ENCODE data around the gene NR1I3. TPM values are rescaled to one million over a fixed set of nuclear protein-coding genes. Genes with fewer than 3 reads are reported as not detected.

NR1I3 gene, protein sequence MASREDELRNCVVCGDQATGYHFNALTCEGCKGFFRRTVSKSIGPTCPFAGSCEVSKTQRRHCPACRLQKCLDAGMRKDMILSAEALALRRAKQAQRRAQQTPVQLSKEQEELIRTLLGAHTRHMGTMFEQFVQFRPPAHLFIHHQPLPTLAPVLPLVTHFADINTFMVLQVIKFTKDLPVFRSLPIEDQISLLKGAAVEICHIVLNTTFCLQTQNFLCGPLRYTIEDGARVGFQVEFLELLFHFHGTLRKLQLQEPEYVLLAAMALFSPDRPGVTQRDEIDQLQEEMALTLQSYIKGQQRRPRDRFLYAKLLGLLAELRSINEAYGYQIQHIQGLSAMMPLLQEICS
- total RNA-seq (not detected), polyA plus RNA-seq (ENCODE audit: insufficient read length in 6 of 6) (1 to 10 TPM in 4 of 6 donors, under 1 TPM in 2; 0.48 to 1.5 (median 1.2) TPM)
- long read RNA-seq, donor 1 = 0 reads
- long read RNA-seq, donor 2 = 0 reads
- long read RNA-seq, donor 3 = 0 reads
- long read RNA-seq, donor 4 = 0 reads
- long read RNA-seq, donor 5 = 0 reads
- long read RNA-seq, donor 6 = 0 reads
- long read RNA-seq, donor 7, partial matches to known transcripts = 45 of 45 reads
- long read RNA-seq, donor 7, other reads (novel, unspliced or antisense) = 0 of 45 reads
- long read RNA-seq, donor 8 = 0 reads
- long read RNA-seq, donor 9 = 0 reads
- long read RNA-seq, donor 10 = 0 reads
- long read RNA-seq, donor 11 = 0 reads
- long read RNA-seq, donor 12 = 0 reads

DNA sequence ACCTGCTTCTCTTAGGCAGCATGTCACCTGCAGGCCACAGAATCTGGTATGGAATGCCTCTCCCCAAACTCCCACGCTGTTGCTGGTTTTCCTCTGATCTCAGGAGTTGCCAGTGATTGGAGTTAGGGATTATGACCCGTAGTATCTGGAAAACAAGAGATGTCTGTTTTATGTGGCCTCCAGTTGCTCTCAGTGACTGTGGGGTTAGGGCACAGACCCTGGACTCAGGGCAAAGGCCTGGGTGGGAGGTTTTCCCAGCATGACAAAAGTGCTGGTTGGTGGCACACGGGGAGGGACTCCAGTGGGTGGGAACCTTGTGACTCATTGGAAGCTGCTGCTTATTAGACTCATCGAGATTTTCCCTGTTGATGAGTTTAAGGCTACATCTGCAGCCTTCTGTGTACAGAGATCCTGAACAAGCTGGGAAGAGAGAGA, at the start of gene NR1I3:
NR1I3 (minus strand) TSS at position 165 of the 435 bp plus-strand sequence. CDS start 1,638 bp downstream, outside the sequence.
- Histone ChIP-seq H3K27me3 (no peaks in the 10 kb centered on the region), H3K9me3 (no peaks in the 10 kb centered on the region), H3K4me3 (no peak within 1 kb of the TSS), H3K36me3 (no peaks in the 10 kb centered on the region), H3K27ac (no peak within 1 kb of the TSS), H3K4me1 (no peaks in the 10 kb centered on the region)
- intact Hi-C loops (cut with DNase I) = no loop called here
- DNase-seq (no peak), ATAC-seq (no peak)
- TF ChIP-seq, protein P1, sequence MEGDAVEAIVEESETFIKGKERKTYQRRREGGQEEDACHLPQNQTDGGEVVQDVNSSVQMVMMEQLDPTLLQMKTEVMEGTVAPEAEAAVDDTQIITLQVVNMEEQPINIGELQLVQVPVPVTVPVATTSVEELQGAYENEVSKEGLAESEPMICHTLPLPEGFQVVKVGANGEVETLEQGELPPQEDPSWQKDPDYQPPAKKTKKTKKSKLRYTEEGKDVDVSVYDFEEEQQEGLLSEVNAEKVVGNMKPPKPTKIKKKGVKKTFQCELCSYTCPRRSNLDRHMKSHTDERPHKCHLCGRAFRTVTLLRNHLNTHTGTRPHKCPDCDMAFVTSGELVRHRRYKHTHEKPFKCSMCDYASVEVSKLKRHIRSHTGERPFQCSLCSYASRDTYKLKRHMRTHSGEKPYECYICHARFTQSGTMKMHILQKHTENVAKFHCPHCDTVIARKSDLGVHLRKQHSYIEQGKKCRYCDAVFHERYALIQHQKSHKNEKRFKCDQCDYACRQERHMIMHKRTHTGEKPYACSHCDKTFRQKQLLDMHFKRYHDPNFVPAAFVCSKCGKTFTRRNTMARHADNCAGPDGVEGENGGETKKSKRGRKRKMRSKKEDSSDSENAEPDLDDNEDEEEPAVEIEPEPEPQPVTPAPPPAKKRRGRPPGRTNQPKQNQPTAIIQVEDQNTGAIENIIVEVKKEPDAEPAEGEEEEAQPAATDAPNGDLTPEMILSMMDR (IDR thresholded peaks at IDR 0.05) = no peak

GRCh38 chr1:161287482-161288054, 49.6 kb upstream of the NR1I3 start:
- no peak overlapping the region for H3K27ac ChIP-seq
- ATAC-seq (no peak), DNase-seq (no peak)
- H3K36me3 ChIP-seq = no peaks in the 10 kb centered on the region
- H3K9me3 ChIP-seq = no peaks in the 10 kb centered on the region
- TF ChIP-seq, protein P1 (IDR thresholded peaks at IDR 0.05) = no peak
- no peaks in the 10 kb centered on the region for H3K27me3 ChIP-seq
- intact Hi-C loops (cut with DNase I) = no loop called here
- H3K4me3 ChIP-seq = no peak overlapping the region
- H3K4me1 ChIP-seq = no peaks in the 10 kb centered on the region

DNA sequence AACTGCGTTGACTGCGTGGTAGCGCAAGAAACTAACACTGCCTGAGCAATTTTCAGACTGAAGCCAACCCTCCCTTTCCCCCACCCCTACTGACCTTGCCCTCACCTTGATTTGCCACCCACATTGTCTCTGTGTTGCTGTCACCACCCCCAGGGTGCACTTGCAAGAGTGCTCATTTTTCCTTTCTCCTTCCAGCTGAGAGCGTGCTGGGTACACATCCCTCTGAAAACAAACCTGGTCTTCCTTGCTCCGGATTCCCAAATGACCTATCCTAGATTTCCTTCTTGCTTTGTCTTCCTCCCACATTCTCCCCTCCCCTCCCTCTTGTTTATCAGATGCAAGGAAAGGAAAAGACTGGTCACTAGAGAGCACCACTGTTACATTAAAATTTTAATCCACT, 47.5 kb upstream of the NR1I3 start:
- H3K4me1 ChIP-seq = no peaks in the 10 kb centered on the region
- ATAC-seq (no peak), DNase-seq (no peak)
- H3K36me3 ChIP-seq = no peaks in the 10 kb centered on the region
- H3K9me3 ChIP-seq = no peaks in the 10 kb centered on the region
- no peak overlapping the region for H3K4me3 ChIP-seq
- TF ChIP-seq, protein P1 (IDR thresholded peaks at IDR 0.05) = no peak
- H3K27me3 ChIP-seq = no peaks in the 10 kb centered on the region
- H3K27ac ChIP-seq = no peak overlapping the region
- intact Hi-C loops (cut with DNase I) = no loop called here

DNA sequence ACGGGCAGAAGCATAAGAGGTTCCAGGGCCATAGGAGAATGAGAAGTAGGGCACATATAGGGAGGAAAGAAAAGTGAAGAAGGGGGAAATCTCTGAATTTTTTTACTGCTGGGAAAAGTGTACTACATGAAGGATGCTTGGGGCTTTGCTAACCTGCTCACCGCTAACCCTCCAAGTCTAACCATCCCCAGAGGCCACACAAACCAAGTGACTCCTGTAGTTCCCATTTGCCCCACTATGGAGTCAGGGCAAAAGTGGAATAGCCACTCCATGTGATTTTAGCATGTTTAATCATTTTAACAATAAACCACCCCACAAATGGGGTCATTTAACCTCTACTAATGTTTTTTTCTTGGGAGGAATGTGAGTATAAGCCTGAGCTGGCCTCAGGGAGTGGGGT, 47.1 kb upstream of the NR1I3 start:
- no peak overlapping the region for H3K27ac ChIP-seq
- H3K27me3 ChIP-seq = no peaks in the 10 kb centered on the region
- no peaks in the 10 kb centered on the region for H3K9me3 ChIP-seq
- intact Hi-C loops (cut with DNase I) = no loop called here
- TF ChIP-seq, protein P1 (IDR thresholded peaks at IDR 0.05) = no peak
- H3K36me3 ChIP-seq = no peaks in the 10 kb centered on the region
- H3K4me1 ChIP-seq = no peaks in the 10 kb centered on the region
- DNase-seq (no peak), ATAC-seq (no peak)
- H3K4me3 ChIP-seq = no peak overlapping the region

- ATAC-seq (peak; percentile 59), DNase-seq (no peak)
- Histone ChIP-seq H3K4me3 (no peak overlapping the region), H3K27me3 (no peaks in the 10 kb centered on the region), H3K4me1 (no peaks in the 10 kb centered on the region), H3K36me3 (no peaks in the 10 kb centered on the region), H3K9me3 (no peaks in the 10 kb centered on the region), H3K27ac (no peak overlapping the region)
- TF ChIP-seq, protein P1 (IDR thresholded peaks at IDR 0.05) = no peak
- intact Hi-C loops (cut with DNase I) = no loop called here
These were observed 45.0 kb upstream of the NR1I3 start for GRCh38 chr1:161282991-161283390.
